Measurements from ENCODE around the gene PPP6R2.
A peak's percentile ranks its signal among the peaks of the same experiment; 100 is the strongest.

GRCh38 chr22:50474710-50475651, 131.9 kb downstream of the PPP6R2 start, which contains the start of gene SBF1:
- no peak for TF ChIP-seq EZH2 (IDR thresholded peaks at IDR 0.05; ENCODE audit: borderline replicate concordance, insufficient read depth, low read length, poor library complexity, severe bottlenecking)
- TF ChIP-seq CTCF (IDR thresholded peaks at IDR 0.05; ENCODE audit: poor library complexity, severe bottlenecking) = no peak
- TF ChIP-seq POLR2AphosphoS5 (IDR thresholded peaks at IDR 0.05) = peak; percentile 67
- TF ChIP-seq TAF1 (IDR thresholded peaks at IDR 0.05; ENCODE audit: low read depth) = peak; percentile 54
- peak; percentile 17 for TF ChIP-seq EP300 (conservative IDR thresholded peaks at IDR 0.05; ENCODE audit: poor library complexity, severe bottlenecking)
- TF ChIP-seq RAD21 (conservative IDR thresholded peaks at IDR 0.05) = no peak
- peak; percentile 32 for TF ChIP-seq MXI1 (conservative IDR thresholded peaks at IDR 0.05; ENCODE audit: poor library complexity, severe bottlenecking)

Measured in neural cell (in vitro differentiated cells).